ENCODE results near the gene SYNDIG1.

The SYNDIG1 gene

DNA sequence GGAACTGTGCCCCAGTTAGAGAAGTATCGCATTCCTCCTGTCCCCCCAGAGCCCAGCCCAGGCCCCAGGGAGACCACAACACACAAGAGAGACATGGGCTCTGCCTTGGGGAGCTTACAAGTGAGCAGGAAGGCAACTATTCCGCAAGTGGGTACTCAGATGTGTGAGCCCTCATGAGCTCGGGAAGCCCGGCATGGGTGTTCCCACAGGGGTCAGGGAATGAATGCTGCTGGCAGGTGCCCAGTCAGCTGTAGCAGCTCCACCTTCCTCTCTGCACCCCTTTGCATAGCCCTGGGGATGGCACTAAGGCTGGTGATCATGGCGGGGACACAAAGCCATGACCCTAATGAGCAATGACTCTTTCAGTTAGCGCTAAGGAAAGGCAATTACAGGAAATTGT, 194.1 kb downstream of the SYNDIG1 start:
- TF ChIP-seq, protein P1, sequence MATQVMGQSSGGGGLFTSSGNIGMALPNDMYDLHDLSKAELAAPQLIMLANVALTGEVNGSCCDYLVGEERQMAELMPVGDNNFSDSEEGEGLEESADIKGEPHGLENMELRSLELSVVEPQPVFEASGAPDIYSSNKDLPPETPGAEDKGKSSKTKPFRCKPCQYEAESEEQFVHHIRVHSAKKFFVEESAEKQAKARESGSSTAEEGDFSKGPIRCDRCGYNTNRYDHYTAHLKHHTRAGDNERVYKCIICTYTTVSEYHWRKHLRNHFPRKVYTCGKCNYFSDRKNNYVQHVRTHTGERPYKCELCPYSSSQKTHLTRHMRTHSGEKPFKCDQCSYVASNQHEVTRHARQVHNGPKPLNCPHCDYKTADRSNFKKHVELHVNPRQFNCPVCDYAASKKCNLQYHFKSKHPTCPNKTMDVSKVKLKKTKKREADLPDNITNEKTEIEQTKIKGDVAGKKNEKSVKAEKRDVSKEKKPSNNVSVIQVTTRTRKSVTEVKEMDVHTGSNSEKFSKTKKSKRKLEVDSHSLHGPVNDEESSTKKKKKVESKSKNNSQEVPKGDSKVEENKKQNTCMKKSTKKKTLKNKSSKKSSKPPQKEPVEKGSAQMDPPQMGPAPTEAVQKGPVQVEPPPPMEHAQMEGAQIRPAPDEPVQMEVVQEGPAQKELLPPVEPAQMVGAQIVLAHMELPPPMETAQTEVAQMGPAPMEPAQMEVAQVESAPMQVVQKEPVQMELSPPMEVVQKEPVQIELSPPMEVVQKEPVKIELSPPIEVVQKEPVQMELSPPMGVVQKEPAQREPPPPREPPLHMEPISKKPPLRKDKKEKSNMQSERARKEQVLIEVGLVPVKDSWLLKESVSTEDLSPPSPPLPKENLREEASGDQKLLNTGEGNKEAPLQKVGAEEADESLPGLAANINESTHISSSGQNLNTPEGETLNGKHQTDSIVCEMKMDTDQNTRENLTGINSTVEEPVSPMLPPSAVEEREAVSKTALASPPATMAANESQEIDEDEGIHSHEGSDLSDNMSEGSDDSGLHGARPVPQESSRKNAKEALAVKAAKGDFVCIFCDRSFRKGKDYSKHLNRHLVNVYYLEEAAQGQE (IDR thresholded peaks at IDR 0.05; ENCODE audit: insufficient replicate concordance, low read depth) = no peak
- TF ChIP-seq GABPA (IDR thresholded peaks at IDR 0.05; ENCODE audit: low read depth) = no peak
- TF ChIP-seq SPI1 (IDR thresholded peaks at IDR 0.05; ENCODE audit: borderline replicate concordance, low read depth) = no peak
- no peak overlapping the region for H3K4me3 ChIP-seq (replicated peaks; ENCODE audit: insufficient read depth, low read length)
- no peak overlapping the region for H3K27ac ChIP-seq (replicated peaks)
- H3K27me3 ChIP-seq (ENCODE audit: insufficient read depth, poor library complexity, severe bottlenecking) = peaks cover 4% of the 10 kb centered on the region
- no peak for DNase-seq (ENCODE audit: low read depth in 1 of 2, low spot score in 1 of 2)

DNA sequence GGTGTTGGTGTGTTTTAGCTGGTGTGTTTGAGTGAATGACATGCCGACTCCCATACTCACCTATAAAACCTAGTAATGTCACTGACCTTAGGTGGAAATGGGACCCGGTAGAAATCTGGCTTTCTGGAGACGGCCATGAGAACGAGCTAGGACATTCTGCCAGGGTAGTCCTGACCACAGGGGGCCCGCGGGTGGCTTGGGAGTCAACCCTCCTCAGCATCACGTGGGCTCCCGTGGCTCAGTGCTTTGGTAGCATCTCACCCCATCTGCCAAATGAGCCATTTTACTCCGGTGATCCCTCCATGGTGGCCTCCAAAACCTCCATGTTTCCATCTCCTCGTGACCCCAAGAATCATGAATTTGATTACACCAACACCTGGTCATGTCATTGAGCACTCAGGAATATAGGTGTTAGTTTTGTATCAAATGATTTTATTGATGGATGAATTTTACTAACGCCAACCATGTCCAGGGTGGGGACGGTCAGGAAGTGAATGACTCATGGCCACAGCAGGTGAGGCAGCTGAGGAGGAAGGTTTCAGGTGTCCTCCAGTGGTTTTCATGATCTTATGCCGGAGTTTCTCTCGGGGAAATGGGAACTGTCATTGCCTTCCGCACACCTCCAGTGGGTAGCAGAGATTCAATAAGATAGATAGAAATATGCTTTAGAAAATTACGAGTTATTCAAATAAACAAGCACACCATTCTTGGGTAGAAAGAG, 195.0 kb downstream of the SYNDIG1 start:
- Histone ChIP-seq H3K27me3 (ENCODE audit: insufficient read depth, poor library complexity, severe bottlenecking) (peaks cover 4% of the 10 kb centered on the region), H3K4me3 (replicated peaks; ENCODE audit: insufficient read depth, low read length) (no peak overlapping the region), H3K27ac (replicated peaks) (no peak overlapping the region)
- DNase-seq (ENCODE audit: low read depth in 1 of 2, low spot score in 1 of 2) = no peak
- TF ChIP-seq, protein P2, sequence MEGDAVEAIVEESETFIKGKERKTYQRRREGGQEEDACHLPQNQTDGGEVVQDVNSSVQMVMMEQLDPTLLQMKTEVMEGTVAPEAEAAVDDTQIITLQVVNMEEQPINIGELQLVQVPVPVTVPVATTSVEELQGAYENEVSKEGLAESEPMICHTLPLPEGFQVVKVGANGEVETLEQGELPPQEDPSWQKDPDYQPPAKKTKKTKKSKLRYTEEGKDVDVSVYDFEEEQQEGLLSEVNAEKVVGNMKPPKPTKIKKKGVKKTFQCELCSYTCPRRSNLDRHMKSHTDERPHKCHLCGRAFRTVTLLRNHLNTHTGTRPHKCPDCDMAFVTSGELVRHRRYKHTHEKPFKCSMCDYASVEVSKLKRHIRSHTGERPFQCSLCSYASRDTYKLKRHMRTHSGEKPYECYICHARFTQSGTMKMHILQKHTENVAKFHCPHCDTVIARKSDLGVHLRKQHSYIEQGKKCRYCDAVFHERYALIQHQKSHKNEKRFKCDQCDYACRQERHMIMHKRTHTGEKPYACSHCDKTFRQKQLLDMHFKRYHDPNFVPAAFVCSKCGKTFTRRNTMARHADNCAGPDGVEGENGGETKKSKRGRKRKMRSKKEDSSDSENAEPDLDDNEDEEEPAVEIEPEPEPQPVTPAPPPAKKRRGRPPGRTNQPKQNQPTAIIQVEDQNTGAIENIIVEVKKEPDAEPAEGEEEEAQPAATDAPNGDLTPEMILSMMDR (IDR thresholded peaks at IDR 0.05; ENCODE audit: insufficient read depth, low read length) = no peak
- TF ChIP-seq SPI1 (IDR thresholded peaks at IDR 0.05; ENCODE audit: borderline replicate concordance, low read depth) (no peak), GABPA (IDR thresholded peaks at IDR 0.05; ENCODE audit: low read depth) (no peak), POLR2AphosphoS5 (IDR thresholded peaks at IDR 0.05; ENCODE audit: low read depth) (no peak)
- TF ChIP-seq, protein P1 (IDR thresholded peaks at IDR 0.05; ENCODE audit: insufficient replicate concordance, low read depth) = no peak

DNA sequence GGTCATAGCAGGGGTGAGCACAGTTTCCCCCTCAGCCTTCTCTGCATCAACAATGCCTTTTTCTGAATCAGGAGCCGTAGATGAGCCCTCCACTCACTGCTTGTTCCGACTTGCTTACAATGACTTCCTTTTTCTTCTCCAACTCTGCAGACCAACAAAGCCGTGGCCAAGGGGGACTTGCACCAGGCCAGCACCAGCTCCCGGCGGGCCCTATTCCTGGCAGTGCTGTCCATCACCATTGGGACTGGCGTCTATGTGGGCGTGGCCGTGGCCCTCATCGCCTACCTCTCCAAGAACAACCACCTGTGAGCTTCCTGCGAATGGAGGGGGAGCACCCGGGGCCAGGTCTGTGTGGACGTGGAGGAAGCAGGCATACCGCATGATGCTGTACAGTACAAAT, 195.8 kb downstream of the SYNDIG1 start:
- no peak for DNase-seq (ENCODE audit: low read depth in 1 of 2, low spot score in 1 of 2)
- TF ChIP-seq SPI1 (IDR thresholded peaks at IDR 0.05; ENCODE audit: borderline replicate concordance, low read depth) = peak; percentile 13; the same call in 1 of the 2 replicates
- TF ChIP-seq, protein P2 (IDR thresholded peaks at IDR 0.05; ENCODE audit: insufficient read depth, low read length) = no peak
- H3K27ac ChIP-seq (replicated peaks) = no peak overlapping the region
- H3K27me3 ChIP-seq (ENCODE audit: insufficient read depth, poor library complexity, severe bottlenecking) = peaks cover 4% of the 10 kb centered on the region
- no peak overlapping the region for H3K4me3 ChIP-seq (replicated peaks; ENCODE audit: insufficient read depth, low read length)

DNA sequence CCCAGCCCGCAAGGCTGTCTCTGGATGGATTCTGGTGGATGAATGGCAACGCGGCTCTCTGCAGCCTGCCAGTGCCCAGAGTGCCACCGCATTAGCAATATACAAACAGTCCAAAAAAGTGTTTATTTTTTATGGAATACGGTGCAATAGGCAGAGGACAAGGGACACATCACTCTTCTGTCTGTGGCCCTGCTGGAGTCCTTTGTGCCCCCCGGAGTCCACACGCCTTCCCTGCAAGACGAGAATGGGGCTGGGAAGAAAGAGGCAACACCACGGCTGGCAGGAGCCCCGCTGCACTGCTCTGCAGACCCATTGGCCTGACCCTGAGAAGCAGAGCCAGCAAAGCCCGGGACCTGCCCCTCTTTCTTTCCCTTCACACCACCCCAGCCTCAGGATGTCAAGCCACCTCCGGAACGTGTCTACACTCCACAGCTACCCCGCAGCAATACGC, 196.3 kb downstream of the SYNDIG1 start:
- no peak overlapping the region for H3K27ac ChIP-seq (replicated peaks)
- H3K27me3 ChIP-seq (ENCODE audit: insufficient read depth, poor library complexity, severe bottlenecking) = peaks cover 4% of the 10 kb centered on the region
- TF ChIP-seq SPI1 (IDR thresholded peaks at IDR 0.05; ENCODE audit: borderline replicate concordance, low read depth) (no peak), GABPA (IDR thresholded peaks at IDR 0.05; ENCODE audit: low read depth) (no peak), POLR2AphosphoS5 (IDR thresholded peaks at IDR 0.05; ENCODE audit: low read depth) (no peak)
- TF ChIP-seq, protein P2 (IDR thresholded peaks at IDR 0.05; ENCODE audit: insufficient read depth, low read length) = no peak
- TF ChIP-seq, protein P1 (IDR thresholded peaks at IDR 0.05; ENCODE audit: insufficient replicate concordance, low read depth) = no peak
- DNase-seq (ENCODE audit: low read depth in 1 of 2, low spot score in 1 of 2) = no peak
- H3K4me3 ChIP-seq (replicated peaks; ENCODE audit: insufficient read depth, low read length) = no peak overlapping the region
